Activated T-helper 1 cell treated with anti-CD3 and anti-CD28 coated beads, Interleukin-2, amount 50 U/mL, for 16 hours (primary cell): Measurements from ENCODE around the gene TMEM117.

Experiments
- DNase-seq, 2 donors: peaks; one replicate each; pipeline ENCODE4 v3.0.0-alpha.2; 2020; ENCODE audit warnings: low read depth in 1 of 2, low spot score in 1 of 2

TMEM117 gene

DNA sequence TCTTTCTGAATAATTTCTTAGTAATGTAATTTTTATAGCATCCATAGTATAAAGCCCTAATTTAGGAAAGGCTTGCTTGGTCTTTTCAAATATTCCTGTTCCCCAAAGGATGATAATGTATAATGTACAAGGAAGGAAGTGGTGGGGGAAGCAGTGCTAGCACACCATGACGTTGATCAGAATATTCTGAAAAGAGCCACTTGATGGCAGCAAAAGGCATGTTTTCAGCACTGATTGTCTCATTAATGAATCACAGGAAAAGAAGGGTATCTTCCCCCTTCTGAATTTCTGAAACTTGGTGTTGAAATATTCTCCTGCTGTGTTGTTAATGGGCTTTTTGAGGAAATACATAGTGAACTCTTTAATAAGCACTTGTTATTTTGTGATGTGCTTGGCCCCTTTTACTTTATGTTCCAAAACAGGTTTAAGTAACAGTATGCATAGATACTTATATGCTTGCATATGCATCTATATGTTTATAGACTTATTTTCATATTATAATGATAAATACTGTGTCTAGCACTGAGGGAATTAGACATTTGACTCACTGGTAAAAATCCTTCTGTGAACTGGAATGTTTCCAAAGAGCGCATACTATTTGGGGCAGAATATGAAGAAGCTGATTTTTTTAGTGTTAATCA is 122.0 kb downstream of the TMEM117 start:
- DNase-seq = no peak

GRCh38 chr12:43964033-43964432 is 128.2 kb downstream of the TMEM117 start:
- no peak for DNase-seq

GRCh38 chr12:43964961-43965360 is 129.1 kb downstream of the TMEM117 start:
- no peak for DNase-seq

DNA sequence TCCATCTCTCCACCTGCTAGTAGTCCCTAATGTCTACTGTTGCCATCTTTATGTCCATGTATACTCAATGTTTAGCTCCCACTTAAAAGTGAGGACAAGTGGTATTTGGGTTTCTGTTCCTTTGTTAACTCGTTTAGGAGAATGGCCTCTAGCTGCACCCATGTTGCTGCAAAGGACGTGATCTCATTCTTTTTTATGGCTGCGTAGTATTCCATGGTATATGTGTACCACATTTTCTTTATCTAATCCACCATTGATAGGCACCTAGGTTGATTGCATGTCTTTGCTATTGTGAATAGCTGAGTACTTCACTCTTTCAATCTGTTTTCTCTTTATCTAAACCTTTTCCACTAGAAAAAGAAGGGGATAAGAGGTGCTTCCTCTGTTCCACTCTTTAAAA is 130.0 kb downstream of the TMEM117 start:
- DNase-seq = no peak

GRCh38 chr12:43968736-43969135 is 132.9 kb downstream of the TMEM117 start:
- no peak for DNase-seq

DNA sequence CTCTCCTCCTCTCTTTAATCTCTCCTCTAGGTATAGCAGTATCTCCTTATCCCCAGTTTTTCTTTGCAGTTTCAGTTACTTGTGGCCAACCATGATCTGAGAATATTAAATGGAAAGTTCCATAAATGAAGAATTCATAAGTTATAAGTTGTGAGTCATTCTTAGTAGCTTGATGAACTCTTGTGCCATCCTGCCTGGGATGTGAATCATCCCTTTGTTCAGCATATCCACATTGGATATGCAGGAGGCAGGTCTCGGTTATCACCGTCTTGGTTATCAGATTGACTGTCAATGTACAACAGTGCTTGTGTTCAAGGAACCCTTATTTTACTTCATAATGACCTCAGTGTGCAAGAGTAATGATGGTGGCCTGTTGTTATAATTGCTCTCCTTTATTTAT is 134.0 kb downstream of the TMEM117 start:
- DNase-seq = no peak

DNA sequence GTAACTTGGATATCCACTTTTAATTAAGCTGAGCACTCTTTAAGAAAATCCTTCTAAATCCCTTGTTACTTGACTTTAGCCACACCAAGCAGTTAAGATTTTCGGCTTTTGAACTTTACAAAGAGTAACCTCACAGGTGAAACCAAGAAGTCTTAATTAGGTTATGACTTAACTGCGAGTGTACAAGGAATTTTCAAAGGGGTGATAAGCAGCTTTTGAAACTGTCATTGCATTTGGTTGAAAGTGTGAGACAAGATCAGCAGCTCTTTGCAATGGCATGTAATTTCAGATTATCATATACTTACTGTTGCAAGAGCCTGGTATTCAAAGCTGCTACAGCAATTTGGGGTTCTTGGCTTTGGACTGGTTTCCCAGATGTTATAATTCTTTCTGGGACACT is 137.5 kb downstream of the TMEM117 start:
- DNase-seq = no peak

DNA sequence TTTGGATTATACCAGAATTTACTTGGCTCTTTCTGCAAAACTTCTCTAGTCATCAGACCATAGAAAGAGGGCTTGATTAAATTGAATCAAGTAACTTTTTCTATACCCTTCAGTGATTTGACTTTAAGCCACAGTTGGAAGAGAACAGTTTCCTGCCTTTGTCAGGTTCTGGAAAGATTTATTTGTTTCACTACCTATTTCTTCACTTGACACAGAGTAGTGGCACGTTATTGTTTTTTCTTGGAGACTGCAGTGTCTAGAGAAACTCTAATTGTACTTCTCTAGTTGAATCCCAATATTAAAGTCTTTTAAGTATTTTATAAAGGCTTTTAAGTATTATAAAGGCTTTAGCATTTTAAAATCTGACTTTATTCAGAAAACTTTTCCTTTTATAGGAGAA is 138.1 kb downstream of the TMEM117 start:
- DNase-seq = no peak

DNA sequence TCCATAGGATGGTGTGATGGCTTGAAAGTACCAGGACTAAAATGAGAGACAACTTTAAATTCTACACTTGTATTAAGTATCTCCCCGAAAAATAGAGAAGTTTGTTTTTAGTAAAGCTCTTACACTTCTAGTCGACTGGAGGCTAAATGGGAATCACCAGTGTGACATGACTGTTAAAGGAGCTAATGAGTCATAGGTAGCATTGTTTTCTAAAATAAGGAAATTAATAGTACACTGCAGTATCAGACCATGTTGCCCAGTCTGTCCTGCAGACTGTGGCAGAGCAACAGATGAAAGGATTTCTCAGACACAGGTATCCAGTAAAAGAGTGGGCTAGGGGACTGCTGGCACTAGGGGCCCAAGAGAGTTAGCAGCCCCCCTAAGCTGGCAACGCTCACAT is 140.1 kb downstream of the TMEM117 start:
- DNase-seq = no peak

- DNase-seq = no peak
These were observed 142.7 kb downstream of the TMEM117 start for GRCh38 chr12:43978556-43978955.

GRCh38 chr12:43979450-43979849 is 143.6 kb downstream of the TMEM117 start:
- DNase-seq = no peak

DNA sequence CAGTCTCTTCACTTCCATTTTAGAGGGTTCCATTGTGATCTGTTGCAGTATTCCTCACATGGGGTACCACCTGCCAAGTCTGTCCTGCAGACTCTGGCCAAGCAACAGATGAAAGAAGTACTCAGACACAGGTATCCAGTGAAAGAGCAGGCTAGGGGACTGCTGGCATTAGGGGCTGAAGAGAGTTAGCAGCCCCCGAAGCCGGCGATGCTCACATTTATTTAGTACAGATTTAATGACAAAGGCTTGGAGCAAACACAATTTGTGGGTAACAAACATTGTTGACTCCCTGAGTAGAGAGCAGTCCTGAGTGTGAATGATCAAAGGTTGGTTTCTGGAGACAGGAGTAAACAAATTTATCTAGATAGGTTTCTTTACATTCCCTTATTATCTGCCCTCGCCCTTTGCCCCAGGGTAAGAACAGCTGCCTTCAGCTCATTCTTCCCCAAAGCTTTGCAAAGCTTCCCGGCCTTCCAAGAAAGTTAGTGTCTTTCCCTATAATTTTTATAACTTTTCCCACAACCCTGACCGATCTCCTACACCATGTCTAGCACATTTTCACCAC is 144.8 kb downstream of the TMEM117 start:
- no peak for DNase-seq

DNA sequence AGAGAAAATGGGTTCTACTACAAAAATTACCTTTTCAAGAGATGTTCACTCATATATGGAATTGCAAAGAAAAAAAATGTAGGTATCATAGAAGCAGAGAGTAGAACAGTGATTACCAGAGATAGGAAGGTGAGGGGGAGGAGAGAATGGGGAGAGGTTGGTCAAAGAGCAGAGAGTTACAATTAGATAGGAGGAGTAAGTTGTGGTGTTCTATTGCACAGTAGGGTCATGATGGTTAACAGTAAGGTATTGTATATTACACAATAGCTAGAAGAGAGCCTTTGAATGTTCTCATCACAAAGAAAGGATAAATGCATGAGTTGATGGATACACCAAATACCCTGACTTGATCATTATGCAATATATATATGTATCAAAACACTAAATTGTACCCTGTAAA is 145.8 kb downstream of the TMEM117 start:
- DNase-seq = no peak

- DNase-seq = no peak
These were observed 146.7 kb downstream of the TMEM117 start for GRCh38 chr12:43982544-43982943.

DNA sequence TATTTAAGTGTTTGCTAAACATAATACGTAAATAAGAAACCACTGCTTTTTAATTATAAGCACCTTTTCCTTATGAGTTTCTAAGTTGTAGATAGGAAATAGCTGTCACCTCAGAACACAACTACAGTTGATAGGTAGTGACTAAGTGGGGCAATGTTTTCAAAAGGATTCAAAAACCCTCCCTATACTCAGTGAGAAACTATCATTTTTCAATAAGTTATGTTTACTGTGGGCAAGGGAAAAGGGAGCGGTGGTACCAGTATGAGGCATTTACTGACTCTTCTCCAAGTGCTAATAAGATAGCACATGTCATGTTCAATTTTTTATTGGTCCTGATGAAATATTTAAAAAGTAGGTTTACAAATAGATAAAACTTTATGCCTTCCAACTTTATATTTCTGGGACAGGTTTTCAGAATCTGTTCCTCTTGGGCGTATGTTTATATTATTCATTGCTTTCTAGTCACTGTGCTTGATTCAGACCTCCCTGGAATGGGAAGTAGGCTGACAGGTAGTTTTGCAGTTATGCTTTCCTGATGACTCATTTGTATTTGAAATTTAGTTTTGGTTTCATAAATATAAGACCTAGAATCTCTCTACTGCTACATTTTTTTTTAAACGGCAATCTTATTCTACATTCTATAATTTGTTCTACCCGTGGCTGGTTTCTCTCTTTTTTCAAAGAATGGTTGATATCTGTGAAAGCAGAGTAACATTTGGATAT is 153.1 kb downstream of the TMEM117 start:
- no peak for DNase-seq

DNA sequence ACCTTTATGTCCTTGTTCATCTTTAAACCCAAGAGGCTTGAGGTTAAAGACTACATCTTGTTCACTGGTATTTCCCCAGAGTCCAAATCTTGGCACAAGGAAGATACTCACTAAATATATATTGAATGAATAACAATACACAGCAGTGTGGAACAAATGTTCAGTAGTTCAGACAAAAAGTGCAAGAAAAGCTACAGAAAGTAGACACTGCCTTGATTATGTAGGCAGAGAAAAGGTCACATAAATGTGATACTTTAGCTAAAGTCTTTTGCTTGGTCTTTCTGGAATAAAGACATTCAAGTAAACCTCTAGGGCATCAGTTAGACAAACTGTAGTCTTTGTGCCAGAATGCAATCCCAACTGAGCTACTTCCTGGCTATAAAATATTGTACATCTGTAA is 157.0 kb downstream of the TMEM117 start:
- no peak for DNase-seq

DNA sequence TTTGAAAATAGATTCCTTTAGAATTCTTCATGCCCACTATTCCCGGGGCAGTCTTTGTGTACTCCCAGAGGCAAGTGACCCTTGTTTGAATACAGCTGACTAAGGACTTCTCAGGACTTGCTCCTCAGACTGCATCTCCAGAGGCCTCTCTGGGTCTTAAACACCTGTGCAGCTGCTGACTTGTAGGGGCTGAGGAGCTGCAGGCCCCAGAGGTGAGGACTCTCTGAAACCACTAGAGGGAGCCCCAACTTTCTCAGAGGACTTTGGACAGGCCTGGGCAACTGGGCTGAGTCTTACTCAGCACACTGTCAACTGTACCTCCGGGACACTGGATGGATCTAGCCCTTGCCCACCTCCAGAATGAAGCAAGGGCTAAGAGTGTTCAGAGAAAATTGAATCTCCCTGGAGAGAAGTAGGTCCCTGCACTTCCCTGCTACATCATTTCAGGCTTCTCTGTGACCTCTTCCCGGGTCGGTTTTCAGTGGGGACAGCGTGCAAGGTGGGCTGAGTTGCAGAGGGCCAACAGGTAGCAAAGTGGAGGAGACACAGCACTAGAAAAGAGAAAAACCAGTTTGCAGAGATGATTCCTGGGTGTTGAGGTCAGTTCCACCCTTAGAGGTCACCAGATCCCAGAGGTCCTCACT is 164.6 kb downstream of the TMEM117 start:
- DNase-seq = no peak

GRCh38 chr12:44002607-44003006 is 166.7 kb downstream of the TMEM117 start:
- DNase-seq = no peak

DNA sequence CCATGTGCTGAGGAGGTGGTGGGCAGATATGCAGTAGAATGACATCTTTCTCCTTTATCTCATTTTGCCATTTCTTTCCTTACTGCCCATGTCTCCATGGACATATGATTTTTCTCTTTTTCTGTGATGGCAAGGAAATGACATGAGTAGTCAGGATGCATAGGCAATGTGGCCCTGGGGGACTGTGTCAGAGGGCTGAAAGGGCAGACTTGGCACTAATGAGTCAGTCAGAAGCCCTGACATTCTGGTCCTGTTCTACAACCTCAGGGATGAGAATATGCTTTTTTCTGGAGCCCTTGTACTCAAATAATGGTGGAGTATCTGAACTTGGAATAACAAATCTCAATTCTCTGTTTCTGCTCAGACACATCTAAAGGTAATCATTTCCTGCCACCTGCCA is 167.8 kb downstream of the TMEM117 start:
- DNase-seq = no peak

- no peak for DNase-seq
These were observed 179.6 kb downstream of the TMEM117 start for GRCh38 chr12:44015333-44015941.

- DNase-seq = no peak
These were observed 181.3 kb downstream of the TMEM117 start for GRCh38 chr12:44017216-44017615.

GRCh38 chr12:44019118-44019517 is 183.2 kb downstream of the TMEM117 start:
- DNase-seq = no peak
